ENCODE results near the gene KLHL6.
"Not testable (repeated sequence)": the region's sequence is repeated elsewhere in the genome, so short reads cannot be mapped to it uniquely, and the experiment has no call there.

KLHL6 gene, protein sequence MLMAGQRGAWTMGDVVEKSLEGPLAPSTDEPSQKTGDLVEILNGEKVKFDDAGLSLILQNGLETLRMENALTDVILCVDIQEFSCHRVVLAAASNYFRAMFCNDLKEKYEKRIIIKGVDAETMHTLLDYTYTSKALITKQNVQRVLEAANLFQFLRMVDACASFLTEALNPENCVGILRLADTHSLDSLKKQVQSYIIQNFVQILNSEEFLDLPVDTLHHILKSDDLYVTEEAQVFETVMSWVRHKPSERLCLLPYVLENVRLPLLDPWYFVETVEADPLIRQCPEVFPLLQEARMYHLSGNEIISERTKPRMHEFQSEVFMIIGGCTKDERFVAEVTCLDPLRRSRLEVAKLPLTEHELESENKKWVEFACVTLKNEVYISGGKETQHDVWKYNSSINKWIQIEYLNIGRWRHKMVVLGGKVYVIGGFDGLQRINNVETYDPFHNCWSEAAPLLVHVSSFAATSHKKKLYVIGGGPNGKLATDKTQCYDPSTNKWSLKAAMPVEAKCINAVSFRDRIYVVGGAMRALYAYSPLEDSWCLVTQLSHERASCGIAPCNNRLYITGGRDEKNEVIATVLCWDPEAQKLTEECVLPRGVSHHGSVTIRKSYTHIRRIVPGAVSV
- total RNA-seq: 70.7 to 130 reads per million in 2 donors

DNA sequence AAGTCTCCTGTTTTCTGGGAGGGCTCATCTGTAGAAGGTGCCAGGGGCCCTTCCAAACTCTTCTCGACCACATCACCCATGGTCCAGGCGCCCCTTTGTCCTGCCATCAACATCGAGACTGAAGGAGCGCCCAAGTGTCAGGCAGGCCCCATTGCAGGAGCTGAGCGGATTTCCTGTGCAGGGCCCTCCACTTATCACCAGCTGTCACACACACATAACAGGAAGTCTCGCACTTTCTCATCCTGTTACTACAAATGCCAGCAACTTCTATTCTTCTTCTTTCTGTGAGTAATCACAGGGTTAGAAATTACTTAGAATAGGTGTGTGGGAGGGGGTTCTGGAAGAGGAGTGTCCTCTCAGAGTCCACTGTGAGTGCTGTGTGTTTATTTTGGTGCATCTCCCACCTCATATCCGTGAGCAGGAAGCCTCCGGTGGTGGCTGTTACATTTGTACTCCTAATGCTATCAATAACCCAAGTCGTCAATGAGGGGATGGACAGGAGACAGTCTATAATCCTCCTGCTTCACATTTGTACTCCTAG, at the start of gene KLHL6:
TSS of gene KLHL6 (minus strand) at position 166 of the 541 bp plus-strand sequence. CDS start at position 113, 53 bp downstream.
- peak; percentile 46 for DNase-seq

DNA sequence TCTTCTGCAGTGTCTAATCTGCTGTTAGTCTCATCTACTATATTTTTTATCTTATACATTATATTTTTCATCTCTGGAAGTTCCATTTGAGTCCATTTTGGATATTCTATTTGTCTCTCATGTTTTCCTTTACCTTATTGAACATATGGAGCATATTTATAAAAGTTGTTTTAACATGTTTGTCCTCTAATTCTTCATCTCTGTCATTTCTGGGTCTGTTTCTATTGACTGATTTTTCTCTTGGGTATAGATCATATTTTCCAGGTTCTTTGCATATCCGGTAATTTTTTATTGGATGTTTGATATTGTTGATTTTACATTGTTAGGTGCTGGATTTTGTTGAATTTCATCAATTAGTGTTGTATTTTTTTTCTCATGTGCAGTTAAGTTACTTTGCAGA, 42.5 kb upstream of the KLHL6 start:
- no peak for DNase-seq

DNA sequence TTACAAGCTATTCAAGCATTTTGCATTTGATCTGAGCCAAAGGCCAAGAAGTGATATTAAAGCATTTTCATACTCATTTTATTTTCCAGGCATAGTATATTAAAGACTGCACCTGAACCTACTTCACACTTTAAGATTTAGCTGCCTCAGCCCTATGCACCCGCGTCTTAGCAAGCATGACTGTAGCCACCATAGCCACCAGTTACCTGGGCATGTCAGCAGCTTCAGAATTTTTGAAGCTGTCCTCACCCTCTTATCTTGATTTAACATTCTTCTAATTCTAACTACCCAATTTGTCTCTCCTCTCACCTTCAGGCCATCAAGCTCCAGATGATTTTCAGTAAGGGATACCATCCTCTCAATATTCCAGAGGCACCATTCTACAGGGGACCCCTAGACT, 39.1 kb upstream of the KLHL6 start:
- no peak for DNase-seq

DNA sequence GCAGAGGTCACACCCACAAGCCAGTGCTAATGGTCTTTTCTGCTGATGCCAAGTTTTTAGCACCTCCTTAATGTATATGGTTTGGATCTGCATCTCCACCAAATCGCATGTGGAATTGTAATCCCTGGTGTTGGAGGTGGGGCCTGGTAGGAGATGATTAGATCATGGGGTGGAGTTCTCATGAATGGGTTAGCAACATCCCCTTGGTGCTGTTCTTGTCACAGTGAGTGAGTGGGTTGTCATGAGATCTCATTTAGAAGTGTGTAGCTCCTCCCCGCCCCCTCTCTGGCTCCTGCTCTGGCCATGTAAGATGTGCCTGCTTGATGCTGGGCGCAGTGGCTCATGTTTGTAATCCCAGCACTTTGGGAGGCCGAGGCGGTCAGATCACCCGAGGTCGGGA, 37.3 kb upstream of the KLHL6 start:
- DNase-seq: no peak

DNA sequence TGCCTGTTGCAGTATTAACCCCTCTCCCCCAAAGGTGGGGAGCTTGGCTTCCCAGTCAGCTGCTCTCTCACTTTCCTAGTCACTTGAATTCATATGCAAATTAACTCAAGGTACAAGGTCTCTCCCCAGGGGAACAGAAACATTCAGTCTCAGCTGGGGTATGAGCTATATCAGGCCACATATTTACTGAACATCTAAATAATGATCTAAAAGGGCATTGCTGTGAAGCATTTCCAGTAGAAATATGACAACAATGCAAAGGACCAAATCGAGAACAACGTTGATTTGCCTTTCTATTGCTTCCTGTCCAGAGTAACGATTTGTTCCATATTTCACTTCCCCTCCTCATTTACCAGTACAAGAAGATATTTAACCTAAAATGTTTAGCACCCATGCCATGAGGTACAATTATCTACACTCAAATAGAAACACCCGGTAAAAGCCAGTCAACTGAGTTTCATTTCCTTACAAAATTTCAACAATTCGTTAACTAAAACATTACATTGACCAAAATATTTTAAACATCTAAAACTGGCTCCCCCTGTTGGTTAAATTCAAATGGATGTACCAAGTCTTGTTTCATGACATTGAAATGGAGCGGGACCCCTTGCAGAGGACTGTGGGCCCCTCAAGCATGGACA, 36.5 kb upstream of the KLHL6 start:
- DNase-seq: no peak

DNA sequence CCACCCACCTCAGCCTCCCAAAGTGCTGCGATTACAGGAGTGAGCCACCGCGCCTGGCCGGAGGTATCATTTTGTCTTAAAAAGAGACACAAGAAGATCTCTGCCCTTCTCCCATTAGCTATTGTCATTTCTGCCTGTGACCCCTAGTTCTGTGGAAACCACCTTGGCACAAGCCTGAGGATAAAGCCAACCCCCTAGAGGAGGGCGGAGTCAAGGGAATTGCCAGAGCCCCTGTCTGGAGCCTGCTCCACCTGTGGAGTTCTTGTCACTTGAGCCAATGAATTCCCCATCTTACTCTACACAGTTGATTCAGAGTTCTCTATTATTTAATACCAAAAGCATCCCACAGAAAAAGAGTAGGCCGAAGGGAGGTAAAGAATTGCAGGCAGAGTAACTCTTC, 34.9 kb upstream of the KLHL6 start:
- no peak for DNase-seq

DNA sequence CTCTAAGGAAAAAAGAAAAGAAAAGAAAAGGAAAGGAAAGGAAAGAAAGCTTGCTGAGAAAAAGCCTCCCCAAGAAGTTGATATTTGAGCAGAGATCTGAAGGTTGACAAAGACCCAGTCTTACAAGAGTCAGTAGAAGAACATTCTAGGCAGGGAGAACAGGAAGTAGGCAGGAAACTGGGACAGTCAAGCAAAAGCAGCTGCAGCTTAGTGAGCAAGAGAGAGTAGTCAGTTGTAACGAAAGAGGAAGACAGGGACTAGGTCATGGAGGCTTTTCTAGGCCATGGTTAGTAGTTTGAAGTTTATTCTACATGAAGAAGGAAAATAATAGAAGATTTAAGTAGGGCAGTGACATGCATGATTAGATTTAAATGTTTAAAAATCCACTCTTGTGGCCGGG, 31.8 kb upstream of the KLHL6 start:
- no peak for DNase-seq

DNA sequence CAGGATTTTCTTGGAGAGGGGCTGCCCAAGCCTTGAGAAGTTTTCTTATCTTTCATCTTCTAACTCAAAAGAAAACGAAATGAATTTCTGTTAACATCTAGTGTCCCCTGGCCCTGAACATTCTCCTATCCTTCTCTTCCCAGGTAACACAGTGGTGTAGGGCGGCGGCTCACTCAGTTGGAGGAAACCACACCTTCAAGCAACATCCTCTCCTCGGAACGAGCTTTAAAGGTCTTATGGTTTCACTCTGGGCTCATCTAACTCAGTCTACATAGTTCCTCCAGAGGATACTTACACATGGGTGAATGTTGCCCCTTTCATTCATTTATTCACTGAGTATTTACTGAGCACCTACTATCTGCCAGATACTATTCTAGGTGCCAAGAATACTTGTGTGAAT, 31.0 kb upstream of the KLHL6 start:
- peak; percentile 4 for DNase-seq

DNA sequence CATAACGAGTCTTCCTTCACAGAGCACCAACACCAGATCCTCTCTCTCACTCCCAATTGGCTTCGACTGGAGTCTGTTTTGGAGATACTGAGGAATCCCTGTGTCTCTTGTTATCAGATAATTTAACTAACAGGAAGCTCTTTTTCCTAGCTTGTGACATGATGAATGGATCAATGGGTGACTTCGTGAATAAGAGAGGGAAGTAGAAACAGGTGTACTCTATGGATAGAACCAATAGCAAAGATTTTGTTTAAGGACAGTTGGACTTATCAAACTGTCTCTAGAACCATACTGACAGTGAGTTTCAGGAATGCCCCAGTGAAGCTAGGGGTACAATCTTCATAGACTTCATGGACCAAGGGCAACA, 29.4 kb upstream of the KLHL6 start:
- no peak for DNase-seq

DNA sequence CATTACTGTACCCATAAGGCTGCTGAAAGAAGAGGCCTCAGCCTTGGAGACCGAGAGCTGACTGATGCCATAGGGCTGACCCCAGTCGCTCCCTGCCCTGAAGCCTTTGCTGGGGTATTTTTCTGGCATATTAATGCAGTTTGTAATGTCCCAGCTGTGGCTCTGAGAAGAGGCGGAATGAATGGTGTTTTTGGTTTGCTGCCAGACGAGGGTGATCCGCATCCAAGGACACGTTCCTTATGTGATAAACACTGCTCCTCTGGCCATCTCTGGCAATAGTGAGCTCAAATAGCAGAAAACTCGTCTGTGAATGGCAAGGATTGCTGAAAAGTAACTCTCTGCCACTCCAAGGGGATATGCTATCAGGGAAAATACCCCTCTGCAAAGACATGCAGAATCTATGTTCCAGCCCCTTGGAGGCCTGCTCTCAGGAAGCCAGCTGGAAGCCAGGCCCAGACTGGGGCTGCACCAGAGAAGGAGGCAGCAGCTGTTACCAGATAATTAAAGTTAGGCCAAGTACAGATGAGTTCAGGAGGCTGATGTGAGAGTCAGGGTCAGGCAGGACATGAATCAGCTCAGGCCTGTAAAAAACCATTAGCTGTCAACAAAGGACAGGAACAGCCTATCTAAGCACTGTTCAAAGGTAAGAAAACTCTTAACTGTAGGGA, 28.9 kb upstream of the KLHL6 start:
- no peak for DNase-seq

DNA sequence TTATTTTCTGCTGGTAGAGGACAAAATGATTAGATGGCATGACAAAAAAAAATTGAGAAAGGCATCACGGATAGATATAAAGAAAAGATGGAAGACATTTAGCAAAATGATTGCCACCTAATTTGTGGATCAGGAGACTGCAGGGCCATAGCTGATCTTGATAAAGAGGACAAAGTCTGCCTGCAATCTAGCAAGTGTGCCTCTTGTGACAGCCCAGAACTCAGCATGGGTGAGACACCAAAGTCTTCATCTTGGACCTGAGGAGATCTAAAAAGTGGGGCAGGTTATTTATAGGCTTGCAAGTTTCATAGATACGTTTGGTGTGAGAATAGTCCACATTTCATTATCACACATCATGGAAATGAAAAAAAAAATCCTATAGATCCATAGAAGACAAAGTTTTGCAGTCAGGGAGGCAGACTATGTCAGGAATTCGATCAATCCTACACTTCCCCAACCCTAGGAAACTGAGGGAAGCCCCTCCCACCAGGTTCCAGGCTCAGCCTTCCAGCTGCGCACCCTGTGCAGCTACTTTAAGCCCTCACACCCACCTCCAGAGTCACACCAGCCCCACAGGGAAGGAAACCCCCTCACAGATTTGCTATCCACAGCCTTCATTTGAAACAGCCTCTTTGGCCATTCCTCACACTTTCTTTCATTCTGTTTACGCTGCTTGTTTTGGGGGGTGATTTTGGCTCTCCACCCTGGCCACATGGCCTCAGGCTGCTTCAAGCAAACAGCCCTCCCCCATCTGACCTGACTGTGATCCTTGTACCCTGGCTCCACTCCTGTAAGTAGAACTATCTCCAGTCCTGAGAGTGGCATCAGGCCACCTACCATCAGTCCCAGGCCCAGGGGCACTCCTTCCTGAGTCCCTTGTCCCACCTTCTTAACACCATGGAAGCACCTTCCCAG, 28.1 kb upstream of the KLHL6 start:
- DNase-seq: no peak

DNA sequence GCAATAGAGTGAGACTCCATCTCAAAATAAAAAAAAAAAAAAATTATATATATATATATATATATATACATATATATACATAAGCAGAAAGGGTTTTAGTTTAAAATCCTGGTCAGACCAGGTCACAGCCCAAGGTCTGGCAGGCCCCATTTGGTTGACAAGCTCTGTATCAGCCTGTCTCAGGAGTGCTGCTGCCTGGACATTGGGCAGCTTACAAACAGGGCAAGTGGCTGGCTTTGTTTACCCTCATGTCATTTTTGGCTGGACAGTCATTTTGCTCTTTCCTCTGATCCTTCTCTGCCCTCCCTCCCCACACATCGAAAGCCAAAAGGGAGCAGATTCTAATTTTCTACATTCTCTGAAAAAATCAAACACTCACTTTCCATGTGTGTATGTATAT, 26.7 kb upstream of the KLHL6 start:
- no peak for DNase-seq

DNA sequence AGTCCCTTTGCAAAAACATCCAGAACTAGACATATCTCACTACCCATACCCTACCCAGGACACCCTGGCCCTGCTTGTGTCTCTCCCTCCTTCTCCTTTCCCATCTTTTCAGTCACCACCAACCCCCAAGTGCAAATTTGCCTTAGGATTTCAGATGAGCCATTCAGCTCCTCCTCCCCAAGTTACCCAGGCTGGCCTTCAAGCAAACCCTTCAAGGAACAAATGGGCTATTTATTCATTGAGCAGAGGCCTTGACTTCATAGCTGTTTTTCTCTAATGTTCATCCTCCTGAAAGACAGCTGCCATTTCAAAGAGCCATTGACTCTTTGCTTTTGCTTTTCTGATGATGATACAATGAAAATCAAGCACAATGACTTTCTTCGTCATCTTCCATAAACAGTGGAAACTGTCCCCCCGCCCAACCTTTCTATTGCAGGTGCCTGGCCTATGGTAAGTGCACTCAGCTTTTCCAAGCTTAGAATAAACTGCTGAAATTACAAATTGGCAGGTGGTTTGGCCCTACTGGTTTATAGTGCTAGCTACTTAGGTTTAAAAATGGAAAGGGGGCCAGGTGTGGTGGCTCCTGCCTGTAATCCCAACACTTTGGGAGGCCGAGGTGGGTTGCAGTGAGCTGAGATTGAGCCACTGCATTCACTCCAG, 26.1 kb upstream of the KLHL6 start:
- DNase-seq: no peak

DNA sequence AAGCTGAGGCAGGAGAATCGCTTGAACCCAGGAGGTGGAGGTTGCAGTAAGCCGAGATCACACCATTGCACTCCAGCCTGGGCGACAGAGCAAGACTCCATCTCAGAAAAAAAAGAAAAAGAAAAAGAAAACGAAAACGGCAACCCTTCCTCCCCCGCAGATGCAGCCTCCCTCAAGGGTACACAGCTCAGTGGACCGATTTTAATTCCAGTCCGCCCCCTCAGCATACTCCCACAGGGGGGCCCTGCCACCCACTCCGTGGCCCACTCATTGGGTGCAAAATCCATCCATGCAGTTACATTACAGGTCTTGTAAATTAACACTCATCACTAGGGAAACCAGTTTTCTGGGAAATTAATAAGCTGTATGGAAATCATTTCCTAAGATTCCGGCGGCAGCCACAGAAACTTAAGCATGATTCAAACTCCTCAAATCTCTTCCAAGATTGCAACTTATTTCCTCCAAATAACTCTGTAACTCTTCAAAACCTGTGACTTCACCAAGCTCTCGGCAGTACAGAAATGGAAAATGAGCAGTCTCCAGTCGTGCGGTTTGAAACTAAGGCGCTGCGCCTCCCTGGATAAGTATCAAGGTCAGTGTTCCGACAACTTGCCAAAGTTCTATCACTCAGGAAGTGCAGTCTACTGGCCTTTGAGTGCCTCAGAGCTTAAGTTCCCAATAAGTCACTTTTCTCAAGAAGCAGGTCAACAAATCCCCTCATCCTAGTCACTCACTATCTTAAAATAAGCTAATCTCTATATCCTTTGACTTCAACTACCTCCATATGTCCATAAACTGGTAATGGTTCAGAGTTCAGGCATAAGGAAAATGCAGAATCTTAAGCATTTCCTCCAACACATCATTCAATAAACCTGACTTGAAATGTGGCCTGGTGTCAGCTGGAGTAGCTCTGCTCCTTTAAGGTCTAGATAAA, 24.7 kb upstream of the KLHL6 start:
- no peak for DNase-seq

DNA sequence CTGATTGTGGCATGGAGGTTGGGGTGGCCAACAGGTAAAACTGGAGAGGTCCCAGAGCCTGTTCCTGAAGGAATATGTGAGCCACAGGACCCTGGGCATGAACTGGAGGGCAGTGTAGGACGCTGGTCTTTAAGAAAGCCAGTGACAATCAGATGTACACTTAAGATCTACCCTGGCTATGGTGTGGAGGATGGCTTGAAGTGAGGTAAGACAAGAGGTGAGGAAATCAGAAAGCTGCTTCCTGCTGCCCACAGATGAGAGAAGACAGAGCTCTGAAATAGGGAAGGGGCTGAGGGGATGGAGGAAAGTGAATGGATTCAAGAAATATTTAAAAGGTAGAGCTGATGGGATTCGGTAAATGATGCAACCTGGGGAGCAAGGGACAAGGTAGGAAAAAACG, 22.7 kb upstream of the KLHL6 start:
- DNase-seq: no peak

DNA sequence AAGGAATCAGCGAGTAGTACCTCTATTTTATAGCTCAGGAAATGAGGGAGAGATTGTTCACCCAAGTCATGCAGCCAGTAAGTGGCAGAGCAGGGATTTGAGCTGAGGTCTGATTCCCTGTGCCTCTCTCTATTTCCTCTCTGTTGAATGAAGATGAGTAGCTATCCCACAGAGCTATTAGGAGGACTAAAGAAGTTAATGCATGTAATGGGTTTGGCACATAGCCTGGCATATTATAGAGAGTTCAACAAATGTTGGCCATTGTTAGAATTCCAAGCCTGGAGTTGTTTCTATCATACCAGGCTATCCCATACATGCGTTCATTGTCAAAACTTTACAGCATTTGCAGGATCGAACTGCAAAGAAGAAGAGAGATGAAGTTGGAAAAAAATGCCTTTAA, 21.8 kb upstream of the KLHL6 start:
- DNase-seq: no peak

DNA sequence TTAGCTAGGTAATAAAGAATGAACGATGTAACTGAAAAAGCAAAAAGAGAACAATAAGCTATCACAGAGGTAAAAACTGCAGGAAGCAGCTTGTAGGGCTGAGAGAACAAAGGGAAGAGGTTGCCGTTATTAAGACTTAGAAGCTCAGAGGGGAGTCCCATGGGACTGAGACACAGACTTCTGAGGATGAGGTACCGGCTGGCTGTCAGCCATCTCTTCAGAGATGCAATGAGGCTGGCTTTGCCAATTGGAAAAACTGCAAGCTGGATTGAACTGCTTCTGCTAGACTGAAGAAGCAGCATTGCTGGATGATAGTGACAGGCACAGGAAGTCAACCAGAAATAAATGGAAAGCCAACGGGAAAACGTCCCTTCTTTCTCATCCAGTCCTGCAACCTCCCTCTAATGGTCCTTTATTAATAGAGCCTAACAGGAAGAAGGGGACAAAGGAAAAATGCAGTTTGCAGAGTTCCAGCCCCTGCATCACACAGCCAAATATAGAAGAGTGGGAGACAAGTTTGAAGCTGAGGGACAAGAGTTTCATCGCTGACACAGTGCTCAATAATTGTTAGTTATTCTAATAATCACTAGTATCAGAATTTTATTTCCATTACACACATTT, 21.1 kb upstream of the KLHL6 start:
- no peak for DNase-seq

DNA sequence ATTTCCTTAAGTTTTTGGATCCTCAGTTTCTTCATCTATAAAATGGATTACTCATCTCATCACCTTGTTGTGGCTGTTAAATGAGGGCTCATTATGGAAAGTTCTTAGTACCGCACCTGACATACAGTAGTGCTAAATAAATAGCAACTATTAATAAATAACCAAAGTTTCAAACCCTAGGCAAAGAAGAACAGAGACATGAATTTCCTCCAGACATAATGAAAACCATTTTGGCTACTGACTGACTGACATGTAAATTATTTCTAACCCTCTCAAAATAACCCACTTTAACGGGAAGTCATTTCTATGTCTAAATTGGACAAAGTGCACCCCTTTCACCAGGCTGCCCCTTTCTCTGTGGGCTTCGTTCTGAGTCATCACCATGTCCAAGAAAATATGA, 17.4 kb upstream of the KLHL6 start:
- DNase-seq: no peak

DNA sequence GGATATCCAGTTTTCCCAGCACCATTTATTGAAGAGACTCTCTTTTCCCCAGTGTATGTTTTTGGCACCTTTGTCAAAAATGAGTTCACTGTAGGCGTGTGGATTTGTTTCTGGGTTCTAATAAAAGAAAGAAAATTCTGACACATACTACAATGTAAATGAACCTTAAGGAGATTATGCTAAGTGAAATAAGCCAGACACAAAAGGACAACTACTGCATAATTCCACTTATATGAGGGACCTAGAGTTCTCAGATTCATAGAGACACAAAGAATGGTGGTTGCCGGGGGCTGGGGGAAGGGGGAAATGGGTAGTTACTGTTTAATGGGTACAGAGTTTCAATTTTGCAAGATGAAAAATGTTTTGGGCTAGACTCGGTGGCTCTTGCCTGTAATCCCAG, 14.7 kb upstream of the KLHL6 start:
- not testable (repeated sequence) for DNase-seq

DNA sequence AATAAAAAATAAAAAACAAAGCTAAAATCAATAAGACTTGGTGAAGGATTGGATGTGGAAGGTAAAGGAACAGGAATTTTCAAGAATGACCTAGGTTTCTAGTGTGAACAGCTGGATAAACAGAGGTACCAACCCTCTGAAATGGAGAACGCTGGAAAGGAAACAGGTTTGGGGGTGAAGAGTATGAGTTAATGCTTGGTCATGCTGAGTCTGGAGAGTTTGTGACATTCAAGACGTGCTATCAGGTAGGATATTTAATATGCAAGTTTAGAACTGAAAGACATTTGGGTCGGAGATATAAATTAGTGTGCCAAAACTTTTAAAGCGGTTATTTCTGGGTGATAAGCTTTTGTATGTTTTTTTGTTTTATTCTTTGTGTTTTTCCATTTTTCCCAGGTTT, 11.4 kb upstream of the KLHL6 start:
- DNase-seq: no peak
